ENCODE results near the gene SLC38A4.

GRCh38 chr12:46770501-46771183, 55.2 kb downstream of the SLC38A4 start:
- TF ChIP-seq, protein P1, sequence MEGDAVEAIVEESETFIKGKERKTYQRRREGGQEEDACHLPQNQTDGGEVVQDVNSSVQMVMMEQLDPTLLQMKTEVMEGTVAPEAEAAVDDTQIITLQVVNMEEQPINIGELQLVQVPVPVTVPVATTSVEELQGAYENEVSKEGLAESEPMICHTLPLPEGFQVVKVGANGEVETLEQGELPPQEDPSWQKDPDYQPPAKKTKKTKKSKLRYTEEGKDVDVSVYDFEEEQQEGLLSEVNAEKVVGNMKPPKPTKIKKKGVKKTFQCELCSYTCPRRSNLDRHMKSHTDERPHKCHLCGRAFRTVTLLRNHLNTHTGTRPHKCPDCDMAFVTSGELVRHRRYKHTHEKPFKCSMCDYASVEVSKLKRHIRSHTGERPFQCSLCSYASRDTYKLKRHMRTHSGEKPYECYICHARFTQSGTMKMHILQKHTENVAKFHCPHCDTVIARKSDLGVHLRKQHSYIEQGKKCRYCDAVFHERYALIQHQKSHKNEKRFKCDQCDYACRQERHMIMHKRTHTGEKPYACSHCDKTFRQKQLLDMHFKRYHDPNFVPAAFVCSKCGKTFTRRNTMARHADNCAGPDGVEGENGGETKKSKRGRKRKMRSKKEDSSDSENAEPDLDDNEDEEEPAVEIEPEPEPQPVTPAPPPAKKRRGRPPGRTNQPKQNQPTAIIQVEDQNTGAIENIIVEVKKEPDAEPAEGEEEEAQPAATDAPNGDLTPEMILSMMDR (IDR thresholded peaks at IDR 0.05; ENCODE audit: borderline replicate concordance, extremely low read depth, low read length, poor library complexity, severe bottlenecking): no peak
- no peak for TF ChIP-seq EZH2 (IDR thresholded peaks at IDR 0.05; ENCODE audit: borderline replicate concordance, low read depth, low read length, severe bottlenecking)

Measured in DND-41 (cell line).